Stimulated activated CD8-positive, alpha-beta memory T cell treated with anti-CD3 and anti-CD28 coated beads, Interleukin-15, amount 100 ng/mL, for 48 hours (primary cell): ENCODE data around the gene FXYD7.
"Not testable (repeated sequence)": the region's sequence is repeated elsewhere in the genome, so short reads cannot be mapped to it uniquely, and the experiment has no call there.

Source experiments
- DNase-seq, 2 donors: peaks; one replicate each; pipeline ENCODE4 v3.0.0-alpha.2; 2020; ENCODE audit warnings: low read depth in 2 of 2

Gene FXYD7

GRCh38 chr19:35143231-35143715, at the start of gene FXYD7:
Gene FXYD7 (plus strand): TSS chr19:35143255. CDS start chr19:35143334, 79 bp downstream.
- DNase-seq = no peak

GRCh38 chr19:35093430-35093829, 49.6 kb upstream of the FXYD7 start:
- no peak for DNase-seq

GRCh38 chr19:35093941-35094647, 49.0 kb upstream of the FXYD7 start:
- no peak for DNase-seq

GRCh38 chr19:35094656-35095055, 48.4 kb upstream of the FXYD7 start:
- no peak for DNase-seq

- DNase-seq = no peak
Measured at GRCh38 chr19:35095667-35096368, 47.2 kb upstream of the FXYD7 start.

GRCh38 chr19:35098413-35099049, 44.5 kb upstream of the FXYD7 start:
- no peak for DNase-seq

GRCh38 chr19:35099155-35099896, 43.7 kb upstream of the FXYD7 start:
- no peak for DNase-seq

GRCh38 chr19:35099897-35100275, 43.2 kb upstream of the FXYD7 start:
- no peak for DNase-seq

- DNase-seq = no peak
Measured at GRCh38 chr19:35100588-35101533, 42.2 kb upstream of the FXYD7 start.

GRCh38 chr19:35101949-35102348, 41.1 kb upstream of the FXYD7 start:
- DNase-seq = not testable (repeated sequence)

- not testable (repeated sequence) for DNase-seq
Measured at GRCh38 chr19:35103614-35104013, 39.4 kb upstream of the FXYD7 start.

- DNase-seq = no peak
Measured at GRCh38 chr19:35104361-35104760, 38.7 kb upstream of the FXYD7 start.

- DNase-seq = no peak
Measured at GRCh38 chr19:35105047-35105410, 38.0 kb upstream of the FXYD7 start.

GRCh38 chr19:35105411-35106290, 37.4 kb upstream of the FXYD7 start:
- DNase-seq = no peak

- DNase-seq = no peak
Measured at GRCh38 chr19:35106291-35106583, 36.8 kb upstream of the FXYD7 start.

GRCh38 chr19:35106898-35107541, 36.0 kb upstream of the FXYD7 start:
- no peak for DNase-seq

GRCh38 chr19:35107545-35107944, 35.5 kb upstream of the FXYD7 start:
- no peak for DNase-seq

- DNase-seq = no peak
Measured at GRCh38 chr19:35108730-35109129, 34.3 kb upstream of the FXYD7 start.

GRCh38 chr19:35109395-35110112, 33.5 kb upstream of the FXYD7 start:
- no peak for DNase-seq
